Right lobe of liver (tissue), 4 donors: ENCODE results near the gene DNAJC27.

Source experiments
- POLR2A ChIP-seq: fragments of 450-650 bp; IDR thresholded peaks from one replicate; pipeline ENCODE4 v1.6.1; 2017; ENCODE audit warnings: antibody characterized with exemption, mild to moderate bottlenecking
- TF ChIP-seq, protein P1 (sequence below), 4 donors: fragments of 200-600 bp in 3 of 4; fragments of 450-650 bp in 1 of 4; IDR thresholded peaks; one replicate each; pipeline versions ENCODE4 v1.5.1 to v1.8.0; 2016 to 2022; ENCODE audit warnings: antibody characterized with exemption in 4 of 4, mild to moderate bottlenecking in 2 of 4
- donor health status: DM: no; HTN: no; CAD: no.
- donor health status: DM: no; HTN: no; CAD: no.
- donor health status: DM: no; HTN: yes; CAD: no.

DNA sequence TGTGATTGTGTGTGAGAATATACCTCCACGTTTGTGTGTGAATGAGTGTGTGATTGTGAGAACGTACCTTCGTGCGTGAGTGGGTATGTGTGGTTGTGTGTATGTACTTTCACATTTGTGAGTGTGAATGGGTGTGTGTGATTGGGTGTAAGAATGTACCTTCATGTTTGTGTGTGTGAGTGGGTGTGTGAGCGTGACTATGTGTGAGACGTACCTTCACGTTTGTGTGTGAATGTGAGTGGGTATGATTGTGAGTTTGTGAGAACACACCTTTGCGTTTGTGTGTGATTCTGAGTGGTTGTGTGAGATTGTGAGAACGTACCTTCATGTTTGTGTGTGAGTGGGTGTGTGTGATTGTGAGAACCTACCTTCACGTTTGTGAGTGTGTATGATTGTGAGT, 45.9 kb downstream of the DNAJC27 start:
- TF ChIP-seq, protein P1, sequence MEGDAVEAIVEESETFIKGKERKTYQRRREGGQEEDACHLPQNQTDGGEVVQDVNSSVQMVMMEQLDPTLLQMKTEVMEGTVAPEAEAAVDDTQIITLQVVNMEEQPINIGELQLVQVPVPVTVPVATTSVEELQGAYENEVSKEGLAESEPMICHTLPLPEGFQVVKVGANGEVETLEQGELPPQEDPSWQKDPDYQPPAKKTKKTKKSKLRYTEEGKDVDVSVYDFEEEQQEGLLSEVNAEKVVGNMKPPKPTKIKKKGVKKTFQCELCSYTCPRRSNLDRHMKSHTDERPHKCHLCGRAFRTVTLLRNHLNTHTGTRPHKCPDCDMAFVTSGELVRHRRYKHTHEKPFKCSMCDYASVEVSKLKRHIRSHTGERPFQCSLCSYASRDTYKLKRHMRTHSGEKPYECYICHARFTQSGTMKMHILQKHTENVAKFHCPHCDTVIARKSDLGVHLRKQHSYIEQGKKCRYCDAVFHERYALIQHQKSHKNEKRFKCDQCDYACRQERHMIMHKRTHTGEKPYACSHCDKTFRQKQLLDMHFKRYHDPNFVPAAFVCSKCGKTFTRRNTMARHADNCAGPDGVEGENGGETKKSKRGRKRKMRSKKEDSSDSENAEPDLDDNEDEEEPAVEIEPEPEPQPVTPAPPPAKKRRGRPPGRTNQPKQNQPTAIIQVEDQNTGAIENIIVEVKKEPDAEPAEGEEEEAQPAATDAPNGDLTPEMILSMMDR (IDR thresholded peaks at IDR 0.05) = no peak
- TF ChIP-seq POLR2A = no peak
